Liver (tissue), 3 donors: Measurements from ENCODE around the gene PDE4B.

ENCODE experiments used
- CTCF ChIP-seq: fragments of 150-350 bp; IDR thresholded peaks from 2 replicates; pipeline ENCODE4 v1.5.1; 2017; ENCODE audit warnings: improper control_type of control experiment, low read depth, low read length; ENCODE audit not compliant: missing input control
- EGR1 ChIP-seq, 2 donors: IDR thresholded peaks; 2 replicates each; pipeline ENCODE4 v1.6.1; 2016 to 2018; ENCODE audit warnings: antibody characterized with exemption in 2 of 2, low read depth in 2 of 2
- GABPA ChIP-seq, 2 donors: IDR thresholded peaks in 1 of 2; conservative IDR thresholded peaks in 1 of 2; 2 replicates each; pipeline ENCODE4 v1.6.1; 2016; ENCODE audit warnings: antibody characterized with exemption in 2 of 2, mild to moderate bottlenecking in 1 of 2, moderate library complexity in 1 of 2
- HNF4A ChIP-seq, 2 donors: conservative IDR thresholded peaks; 2 replicates each; pipeline ENCODE4 v1.6.1; 2016; ENCODE audit warnings: antibody characterized with exemption in 2 of 2, mild to moderate bottlenecking in 2 of 2
- MAX ChIP-seq: IDR thresholded peaks from 2 replicates; pipeline ENCODE4 v1.6.1; 2016; ENCODE audit warnings: antibody characterized with exemption
- RAD21 ChIP-seq, 2 donors: IDR thresholded peaks; 2 replicates each; pipeline ENCODE4 v1.6.1; 2016; ENCODE audit warnings: antibody characterized with exemption in 2 of 2, mild to moderate bottlenecking in 2 of 2
- REST ChIP-seq: IDR thresholded peaks from 2 replicates; pipeline ENCODE4 v1.6.1; 2016; ENCODE audit warnings: antibody characterized with exemption, mild to moderate bottlenecking
- RXRA ChIP-seq, 2 donors: IDR thresholded peaks; 2 replicates each; pipeline ENCODE4 v1.6.1; 2017 to 2018; ENCODE audit warnings: antibody characterized with exemption in 2 of 2, mild to moderate bottlenecking in 1 of 2
- TAF1 ChIP-seq: conservative IDR thresholded peaks from 2 replicates; pipeline ENCODE4 v1.6.1; 2016; ENCODE audit warnings: antibody characterized with exemption, mild to moderate bottlenecking
- YY1 ChIP-seq: IDR thresholded peaks from 2 replicates; pipeline ENCODE4 v1.6.1; 2016; ENCODE audit warnings: antibody characterized with exemption, mild to moderate bottlenecking
- donor health status: healthy.
- donor health status: healthy.

- no peak for TF ChIP-seq CTCF
- TF ChIP-seq YY1, result no peak
- no peak for TF ChIP-seq RXRA (IDR thresholded peaks at IDR 0.05)
- TF ChIP-seq REST, result no peak
- no peak for TF ChIP-seq RAD21 (IDR thresholded peaks at IDR 0.05)
- TF ChIP-seq HNF4A (conservative IDR thresholded peaks at IDR 0.05), result no peak
- no peak for TF ChIP-seq TAF1
- no peak for TF ChIP-seq EGR1 (IDR thresholded peaks at IDR 0.05; ENCODE audit: low read depth in 2 of 2)
- TF ChIP-seq GABPA (IDR thresholded peaks at IDR 0.05 in 1 of 2, conservative IDR thresholded peaks at IDR 0.05 in 1 of 2), result no peak
- TF ChIP-seq MAX, result no peak
Observed at GRCh38 chr1:66250478-66250877, 457.8 kb downstream of the PDE4B start.
